Sigmoid colon (tissue), 7 donors: ENCODE results near the gene CKS2. TPM values are rescaled to one million over a fixed set of nuclear protein-coding genes. Genes with fewer than 3 reads are reported as not detected.
A peak's percentile ranks its signal among the peaks of the same experiment; 100 is the strongest.

Experiments used
- DNase-seq: peaks from one replicate; pipeline ENCODE4 v3.0.0-alpha.2; 2019
- H3K27ac ChIP-seq, 4 donors: fragments of 200-600 bp; sonication (generic); one replicate each; pipeline ENCODE4 v1.5.1; 2016 to 2019; ENCODE audit warnings: mild to moderate bottlenecking in 1 of 4
- H3K27me3 ChIP-seq, 3 donors: fragments of 200-600 bp; sonication (generic); one replicate each; pipeline ENCODE4 v1.5.1; 2019; ENCODE audit warnings: mild to moderate bottlenecking in 1 of 3
- H3K36me3 ChIP-seq, 4 donors: fragments of 200-600 bp; sonication (generic); one replicate each; pipeline ENCODE4 v1.5.1; 2016 to 2019
- H3K4me1 ChIP-seq, 4 donors: fragments of 200-600 bp; sonication (generic); one replicate each; pipeline ENCODE4 v1.5.1; 2017 to 2019
- H3K4me3 ChIP-seq, 4 donors: fragments of 200-600 bp; sonication (generic); one replicate each; pipeline ENCODE4 v1.5.1; 2017 to 2019; ENCODE audit warnings: mild to moderate bottlenecking in 2 of 4, moderate library complexity in 1 of 4
- H3K9me3 ChIP-seq, 4 donors: fragments of 200-600 bp in 3 of 4; sonication (generic) in 3 of 4; one replicate each; pipeline versions ENCODE4 v1.5.1 to v1.6.1; 2013 to 2019
- CTCF ChIP-seq, 4 experiments: fragments of 450-650 bp in 3 of 4; fragments of 200-600 bp in 1 of 4; IDR thresholded peaks; one replicate each; pipeline ENCODE4 v1.5.1; 2016 to 2019; ENCODE audit warnings: antibody characterized with exemption in 4 of 4, mild to moderate bottlenecking in 3 of 4, moderate library complexity in 2 of 4
- EP300 ChIP-seq, 4 donors: sonication (generic); formaldehyde crosslinking; IDR thresholded peaks; one replicate each; pipeline ENCODE4 v1.6.1; 2017; ENCODE audit warnings: antibody characterized with exemption in 4 of 4
- POLR2A ChIP-seq, 2 donors: fragments of 450-650 bp; IDR thresholded peaks; one replicate each; pipeline ENCODE4 v1.6.1; 2016; ENCODE audit warnings: antibody characterized with exemption in 2 of 2, mild to moderate bottlenecking in 2 of 2, moderate library complexity in 2 of 2
- POLR2AphosphoS5 ChIP-seq, 4 donors: sonication (generic); formaldehyde crosslinking; IDR thresholded peaks; one replicate each; pipeline ENCODE4 v1.6.1; 2017; ENCODE audit warnings: antibody characterized with exemption in 4 of 4
- WGBS, 2 donors: extraction: QIAGEN DNeasy Blood & Tissue Kit; methylation state at CpG; one replicate each; pipeline ENCODE4 v1.1.7; 2013; 5-methylcytosine and 5-hydroxymethylcytosine counted together
- intact Hi-C: fragments of 100-400 bp; cut with DNase I; formaldehyde crosslinking; loops from one replicate; pipeline ENCODE4 v1.15.1; 2023
- polyA plus RNA-seq, 3 donors: library from polyadenylated mRNA; stranded (reverse); fragments of 200-250 nt; gene quantifications; one replicate each; pipeline ENCODE4 v1.2.3, GENCODE V29; 2013
- total RNA-seq, 4 donors: library from RNA; depleted of rRNA; stranded (reverse); fragments of >200 nt; gene quantifications; one replicate each; pipeline ENCODE4 v1.1.0, GENCODE V29; 2016
- donor health status: healthy with polysubstance abuse.
- donor health status: Bipolar disorder and iron deficiency.
- donor health status: healthy.

Gene CKS2
- total and polyA plus RNA-seq, 7 donors: 4.7 to 151 (median 18.9) TPM

- H3K27ac ChIP-seq: no peak overlapping the region
- H3K4me3 ChIP-seq: no peak overlapping the region
- H3K36me3 ChIP-seq: peaks cover 25 to 67% (median 46%) of the 10 kb centered on the region in 4 donors
- H3K27me3 ChIP-seq: no peaks in the 10 kb centered on the region
- peak; percentile 17 for DNase-seq
- H3K9me3 ChIP-seq: no peaks in the 10 kb centered on the region
- 95% methylated on average over 6 of the region's 6 CpGs for WGBS, 2 donors
- H3K4me1 ChIP-seq: peaks cover 0 to 8% (median 0%) of the 10 kb centered on the region in 4 donors
- intact Hi-C loops: no loop called here
- TF ChIP-seq POLR2A (IDR thresholded peaks at IDR 0.05): no peak
- TF ChIP-seq POLR2AphosphoS5 (IDR thresholded peaks at IDR 0.05): no peak
- TF ChIP-seq EP300 (IDR thresholded peaks at IDR 0.05): no peak
- no peak for TF ChIP-seq CTCF (IDR thresholded peaks at IDR 0.05)
Observed at GRCh38 chr9:89361031-89361430, 50.0 kb downstream of the CKS2 start.

GRCh38 chr9:89361816-89362646 lies 51.0 kb downstream of the CKS2 start:
- no peak overlapping the region for H3K4me3 ChIP-seq
- WGBS, 2 donors: 90 to 91% methylated on average over 9 of the region's 9 CpGs
- H3K4me1 ChIP-seq: peaks cover 0 to 8% (median 0%) of the 10 kb centered on the region in 4 donors
- H3K36me3 ChIP-seq: peaks cover 21 to 57% (median 41%) of the 10 kb centered on the region in 4 donors
- peak; percentile 59 for DNase-seq
- TF ChIP-seq EP300 (IDR thresholded peaks at IDR 0.05): no peak
- TF ChIP-seq POLR2A (IDR thresholded peaks at IDR 0.05): no peak
- TF ChIP-seq POLR2AphosphoS5 (IDR thresholded peaks at IDR 0.05): no peak
- no peak for TF ChIP-seq CTCF (IDR thresholded peaks at IDR 0.05)
- no peaks in the 10 kb centered on the region for H3K9me3 ChIP-seq
- intact Hi-C loops: no loop called here
- H3K27ac ChIP-seq: no peak overlapping the region
- no peaks in the 10 kb centered on the region for H3K27me3 ChIP-seq

- intact Hi-C loops: no loop called here
- no peaks in the 10 kb centered on the region for H3K9me3 ChIP-seq
- no peak for TF ChIP-seq CTCF (IDR thresholded peaks at IDR 0.05)
- H3K36me3 ChIP-seq: peaks cover 14 to 50% (median 33%) of the 10 kb centered on the region in 4 donors
- H3K4me1 ChIP-seq: peaks cover 0 to 8% (median 0%) of the 10 kb centered on the region in 4 donors
- 89 to 91% methylated on average over 10 of the region's 10 CpGs for WGBS, 2 donors
- no peak overlapping the region for H3K4me3 ChIP-seq
- DNase-seq: peak; percentile 47
- H3K27ac ChIP-seq: no peak overlapping the region
- no peaks in the 10 kb centered on the region for H3K27me3 ChIP-seq
Observed at GRCh38 chr9:89362647-89363310, 51.8 kb downstream of the CKS2 start.

GRCh38 chr9:89363311-89363670 lies 52.3 kb downstream of the CKS2 start:
- Histone ChIP-seq H3K4me3 (no peak overlapping the region), H3K27me3 (no peaks in the 10 kb centered on the region), H3K9me3 (no peaks in the 10 kb centered on the region), H3K4me1 (peaks cover 0 to 8% (median 0%) of the 10 kb centered on the region in 4 donors), H3K27ac (no peak overlapping the region), H3K36me3 (peaks cover 10 to 45% (median 28%) of the 10 kb centered on the region in 4 donors)
- TF ChIP-seq POLR2AphosphoS5 (IDR thresholded peaks at IDR 0.05) (no peak), EP300 (IDR thresholded peaks at IDR 0.05) (no peak), CTCF (IDR thresholded peaks at IDR 0.05) (no peak), POLR2A (IDR thresholded peaks at IDR 0.05) (no peak)
- WGBS, 2 donors: 83 to 90% methylated on average over 6 of the region's 6 CpGs
- no peak for DNase-seq
- intact Hi-C loops: no loop called here
